ENCODE data around the gene SLC22A23. TPM values are rescaled to one million over a fixed set of nuclear protein-coding genes. Genes with fewer than 3 reads are reported as not detected.

SLC22A23 gene
- total RNA-seq, 3 donors from 2014 or later = 61.5 to 160 (median 74.7) TPM

DNA sequence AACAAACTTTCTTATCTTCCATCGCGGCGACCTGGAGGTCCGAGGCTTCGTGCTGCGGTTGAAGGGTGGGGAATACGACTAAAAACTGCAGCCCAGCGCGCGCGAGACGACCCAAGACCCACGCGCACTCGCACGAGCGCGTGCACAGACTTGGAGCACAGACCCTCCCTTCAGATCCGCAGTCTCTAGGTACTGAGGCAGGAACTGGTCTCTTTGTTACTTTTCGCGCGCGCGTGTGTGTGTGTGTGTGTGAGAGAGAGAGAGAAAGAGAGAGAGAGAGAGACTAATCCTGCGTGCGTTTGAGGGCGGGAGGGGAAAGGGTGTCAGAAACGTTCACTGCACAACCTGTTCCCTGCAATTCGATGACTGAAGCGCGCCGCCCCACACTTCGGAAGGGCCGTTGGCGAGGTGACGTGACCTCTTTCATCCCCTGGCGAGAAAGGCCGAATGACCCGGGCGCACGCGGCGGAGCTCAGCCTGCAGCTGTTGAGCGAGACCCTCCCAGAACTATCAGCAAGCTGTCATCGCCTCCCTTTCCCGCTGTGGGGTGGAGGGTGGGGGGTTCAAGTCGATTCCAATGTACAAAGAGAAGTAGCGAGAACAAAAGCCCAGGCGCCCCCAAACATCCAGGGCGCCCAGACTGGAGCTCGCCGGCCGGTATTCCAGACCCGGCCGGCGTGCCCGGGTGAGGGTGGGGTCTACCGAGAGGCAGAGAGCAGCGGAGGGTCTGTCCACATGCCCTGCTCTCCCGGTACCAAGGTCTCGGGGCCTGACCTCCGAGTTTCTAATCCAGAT lies 227.9 kb downstream of the SLC22A23 start:
- ATAC-seq (no peak), DNase-seq (no peak)
- Histone ChIP-seq H3K4me1 (ENCODE audit: low read depth) (peaks cover 44% of the 10 kb centered on the region), H3K9me3 (no peaks in the 10 kb centered on the region), H3K36me3 (ENCODE audit: low read depth) (no peaks in the 10 kb centered on the region), H3K4me3 (no peak overlapping the region)
- TF ChIP-seq, protein P1, sequence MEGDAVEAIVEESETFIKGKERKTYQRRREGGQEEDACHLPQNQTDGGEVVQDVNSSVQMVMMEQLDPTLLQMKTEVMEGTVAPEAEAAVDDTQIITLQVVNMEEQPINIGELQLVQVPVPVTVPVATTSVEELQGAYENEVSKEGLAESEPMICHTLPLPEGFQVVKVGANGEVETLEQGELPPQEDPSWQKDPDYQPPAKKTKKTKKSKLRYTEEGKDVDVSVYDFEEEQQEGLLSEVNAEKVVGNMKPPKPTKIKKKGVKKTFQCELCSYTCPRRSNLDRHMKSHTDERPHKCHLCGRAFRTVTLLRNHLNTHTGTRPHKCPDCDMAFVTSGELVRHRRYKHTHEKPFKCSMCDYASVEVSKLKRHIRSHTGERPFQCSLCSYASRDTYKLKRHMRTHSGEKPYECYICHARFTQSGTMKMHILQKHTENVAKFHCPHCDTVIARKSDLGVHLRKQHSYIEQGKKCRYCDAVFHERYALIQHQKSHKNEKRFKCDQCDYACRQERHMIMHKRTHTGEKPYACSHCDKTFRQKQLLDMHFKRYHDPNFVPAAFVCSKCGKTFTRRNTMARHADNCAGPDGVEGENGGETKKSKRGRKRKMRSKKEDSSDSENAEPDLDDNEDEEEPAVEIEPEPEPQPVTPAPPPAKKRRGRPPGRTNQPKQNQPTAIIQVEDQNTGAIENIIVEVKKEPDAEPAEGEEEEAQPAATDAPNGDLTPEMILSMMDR (IDR thresholded peaks at IDR 0.05) = no peak
- intact Hi-C loops (cut with DNase I, micrococcal nuclease) = no loop called here

- ATAC-seq = peak; percentile 27
- H3K4me3 ChIP-seq = no peak overlapping the region
Measured at GRCh38 chr6:3228046-3228671, 228.7 kb downstream of the SLC22A23 start.

GRCh38 chr6:3227363-3228045 lies 229.3 kb downstream of the SLC22A23 start, which contains the start of gene TUBB2B:
TUBB2B (minus strand) TSS chr6:3227653; CDS start chr6:3227543, 110 bp downstream.
- intact Hi-C loops (cut with DNase I, micrococcal nuclease) = no loop called here
- Histone ChIP-seq H3K4me1 (ENCODE audit: low read depth) (peaks cover 44% of the 10 kb centered on the region), H3K9me3 (no peaks in the 10 kb centered on the region), H3K4me3 (no peak within 1 kb of the TSS), H3K36me3 (ENCODE audit: low read depth) (no peaks in the 10 kb centered on the region)
- TF ChIP-seq, protein P1 (IDR thresholded peaks at IDR 0.05) = no peak
- ATAC-seq (peak; percentile 20), DNase-seq (no peak)

More at GRCh38 chr6:3228046-3228671, 228.7 kb downstream of the SLC22A23 start:
- Histone ChIP-seq H3K36me3 (ENCODE audit: low read depth) (no peaks in the 10 kb centered on the region), H3K4me1 (ENCODE audit: low read depth) (peaks cover 44% of the 10 kb centered on the region), H3K9me3 (no peaks in the 10 kb centered on the region)
- TF ChIP-seq, protein P1 (IDR thresholded peaks at IDR 0.05) = no peak
- intact Hi-C loops (cut with DNase I, micrococcal nuclease) = no loop called here
- no peak for DNase-seq

DNA sequence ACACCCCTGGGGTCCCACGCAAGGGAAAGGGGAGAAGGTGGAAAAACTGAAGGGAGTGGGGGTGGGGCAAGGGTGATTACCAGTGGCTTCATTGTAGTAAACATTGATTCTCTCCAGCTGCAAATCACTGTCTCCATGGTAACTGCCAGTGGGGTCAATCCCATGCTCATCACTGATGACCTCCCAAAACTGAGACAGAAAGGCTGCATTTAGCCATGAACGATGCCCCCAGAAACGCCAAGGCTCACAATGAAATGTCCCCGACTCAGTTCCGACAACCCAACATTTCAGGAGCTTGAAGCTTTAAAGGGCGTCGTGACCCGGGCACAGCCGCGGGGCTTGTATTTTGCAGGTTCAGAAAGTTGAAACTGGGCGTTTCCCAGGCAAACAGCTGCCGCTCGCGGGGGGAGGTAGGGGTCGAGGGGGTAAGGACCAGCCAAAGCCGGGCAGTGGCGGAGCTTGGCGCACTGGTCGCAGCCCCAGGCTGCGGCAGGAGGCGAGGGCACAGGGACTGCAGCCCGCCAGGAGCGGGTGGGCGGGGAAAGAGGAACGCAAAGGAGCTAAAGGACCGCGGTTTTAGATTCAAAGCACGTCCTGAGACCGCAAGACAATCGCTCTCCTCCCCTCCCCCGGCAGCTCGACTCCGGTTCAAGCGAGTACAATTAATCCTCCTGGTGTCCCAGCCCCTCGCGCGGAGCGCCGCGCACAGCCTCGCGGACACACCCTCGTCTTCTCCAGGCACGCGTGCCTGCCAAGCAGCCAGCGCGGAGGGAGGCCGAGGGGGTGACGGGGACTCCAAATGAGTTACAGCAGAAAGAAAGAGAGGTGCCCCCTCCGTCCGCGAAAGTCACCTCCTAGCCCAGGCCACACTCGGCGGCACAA lies 230.1 kb downstream of the SLC22A23 start:
- Histone ChIP-seq H3K9me3 (no peaks in the 10 kb centered on the region), H3K36me3 (ENCODE audit: low read depth) (no peaks in the 10 kb centered on the region), H3K4me3 (no peak overlapping the region), H3K4me1 (ENCODE audit: low read depth) (peaks cover 40% of the 10 kb centered on the region)
- TF ChIP-seq, protein P1 (IDR thresholded peaks at IDR 0.05) = no peak
- intact Hi-C loops (cut with DNase I, micrococcal nuclease) = no loop called here
- DNase-seq (peak in 1 of 3 donors; percentile 38), ATAC-seq (no peak)

GRCh38 chr6:3226042-3226441 lies 230.8 kb downstream of the SLC22A23 start:
- no peak for ATAC-seq
- Histone ChIP-seq H3K4me1 (ENCODE audit: low read depth) (peaks cover 33% of the 10 kb centered on the region), H3K36me3 (ENCODE audit: low read depth) (no peaks in the 10 kb centered on the region), H3K4me3 (no peak overlapping the region), H3K9me3 (no peaks in the 10 kb centered on the region)
- intact Hi-C loops (cut with DNase I, micrococcal nuclease) = no loop called here
- TF ChIP-seq, protein P1 (IDR thresholded peaks at IDR 0.05) = no peak
- DNase-seq = no peak

Measured in mucosa of descending colon (tissue), 3 donors.